A549 (cell line): ENCODE results near the gene PHRF1.

Experiments
- BHLHE40 ChIP-seq: IDR thresholded peaks from 2 replicates; pipeline ENCODE4 v1.6.1; 2012; ENCODE audit warnings: low read depth, low read length, inconsistent platforms
- CTCF ChIP-seq: fragments of >200 bp; sonication (Bioruptor Twin); formaldehyde crosslinking; IDR thresholded peaks from 3 replicates; pipeline ENCODE4 v1.5.1; 2016
- ESRRA ChIP-seq: fragments of 150-350 bp; IDR thresholded peaks from 2 replicates; pipeline ENCODE4 v1.6.1; 2014; ENCODE audit warnings: mild to moderate bottlenecking, low read length, borderline replicate concordance
- GATA3 ChIP-seq: IDR thresholded peaks from 2 replicates; pipeline ENCODE4 v1.6.1; 2012; ENCODE audit warnings: borderline replicate concordance
- KDM5A ChIP-seq: fragments of 200-600 bp; sonication (generic); IDR thresholded peaks from 2 replicates; pipeline ENCODE4 v1.6.1; 2016; ENCODE audit warnings: antibody characterized with exemption, mild to moderate bottlenecking
- NFE2L2 ChIP-seq: fragments of 150-350 bp; conservative IDR thresholded peaks from 2 replicates; pipeline ENCODE4 v1.6.1; 2014; ENCODE audit warnings: low read length
- NR3C1 ChIP-seq: fragments of >200 bp; sonication (Bioruptor Twin); formaldehyde crosslinking; IDR thresholded peaks from 3 replicates; pipeline ENCODE4 v1.6.1; 2017
- PBX3 ChIP-seq: IDR thresholded peaks from 2 replicates; pipeline ENCODE4 v1.6.1; 2012
- POLR2A ChIP-seq: IDR thresholded peaks from 2 replicates; pipeline ENCODE4 v1.6.1; 2012; ENCODE audit warnings: mild to moderate bottlenecking, low read length
- POLR2AphosphoS2 ChIP-seq: conservative IDR thresholded peaks from 2 replicates; pipeline ENCODE4 v1.6.1; 2012; ENCODE audit warnings: low read length, improper control_type of control experiment, inconsistent platforms
- RNF2 ChIP-seq: fragments of 200-600 bp; sonication (generic); IDR thresholded peaks from 2 replicates; pipeline ENCODE4 v1.6.1; 2016; ENCODE audit warnings: low read depth, mild to moderate bottlenecking, antibody characterized with exemption, moderate library complexity, borderline replicate concordance
- USF2 ChIP-seq: fragments of 450-650 bp; IDR thresholded peaks from 2 replicates; pipeline ENCODE4 v1.6.1; 2014; ENCODE audit warnings: antibody characterized with exemption

- no peak for TF ChIP-seq CTCF
- no peak for TF ChIP-seq POLR2AphosphoS2
- no peak for TF ChIP-seq POLR2A
- TF ChIP-seq RNF2: no peak
- no peak for TF ChIP-seq NR3C1
- TF ChIP-seq BHLHE40: no peak
- no peak for TF ChIP-seq ESRRA
- TF ChIP-seq PBX3: no peak
- TF ChIP-seq GATA3: no peak
- no peak for TF ChIP-seq NFE2L2
- no peak for TF ChIP-seq KDM5A
- no peak for TF ChIP-seq USF2
Observed at GRCh38 chr11:540583-541432, 35.5 kb upstream of the PHRF1 start.
